SK-N-MC (cell line): ENCODE results near the gene TBC1D20.

Source experiments
- EZH2 ChIP-seq: fragments of 200-600 bp; sonication (generic); IDR thresholded peaks from one replicate; pipeline ENCODE4 v1.6.1; 2017; ENCODE audit warnings: antibody characterized with exemption
- FOXP2 ChIP-seq: optimal IDR thresholded peaks from 2 replicates; pipeline ENCODE3; 2011; ENCODE audit warnings: mild to moderate bottlenecking, moderate library complexity; ENCODE audit not compliant: insufficient read depth; ENCODE audit errors: extremely low read length, control extremely low read depth
- POLR2AphosphoS5 ChIP-seq: IDR thresholded peaks from 2 replicates; pipeline ENCODE4 v1.6.1; 2012; ENCODE audit warnings: mild to moderate bottlenecking, low read depth, low read length, borderline replicate concordance

DNA sequence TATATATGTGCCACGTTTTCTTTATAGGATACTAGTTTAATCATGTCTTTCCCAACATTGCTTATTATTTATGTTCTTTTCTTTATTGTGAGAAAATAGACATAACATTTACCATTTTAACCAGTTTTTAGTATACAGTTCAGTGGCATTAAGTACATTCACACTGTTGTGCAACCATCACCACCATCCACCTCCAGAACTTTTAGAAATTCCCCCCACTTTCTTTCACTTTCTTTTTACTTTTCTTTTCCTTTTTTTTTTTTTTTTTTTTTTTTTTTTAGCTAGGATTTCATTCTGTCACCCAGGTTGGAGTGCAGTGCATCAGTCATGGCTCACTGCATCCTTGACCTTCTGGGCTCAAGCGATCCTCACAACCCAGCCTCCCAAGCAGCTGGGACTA lies 35.8 kb downstream of the TBC1D20 start:
- no peak for TF ChIP-seq EZH2
- TF ChIP-seq POLR2AphosphoS5 = no peak
- no peak for TF ChIP-seq FOXP2
